H1 (cell line): ENCODE data around the gene SLC28A1. TPM values are rescaled to one million over a fixed set of nuclear protein-coding genes. Genes with fewer than 3 reads are reported as not detected.

ENCODE experiments used
- CTCF ChIA-PET: fragments of 300-600 bp; sonication (Branson Sonifier 250); formaldehyde crosslinking; loops from one replicate; lab custom pipeline; 2021; ENCODE audit not compliant: partially characterized antibody; lab: Charles Lee
- POLR2A ChIA-PET: fragments of 300-600 bp; sonication (Branson Sonifier 250); formaldehyde crosslinking; loops from one replicate; lab custom pipeline; 2021; ENCODE audit warnings: inconsistent platforms; ENCODE audit not compliant: partially characterized antibody; lab: Charles Lee
- DNase-seq, 2 experiments: peaks; one replicate each; pipeline versions ENCODE4 v3.0.0 to v3.0.0-alpha.2; 2010 to 2022; ENCODE audit warnings: low spot score in 2 of 2, low read depth in 1 of 2, mixed read lengths in 1 of 2
- FAIRE-seq: peaks from 2 replicates; lab custom pipeline; 2011; peaks lifted over from hg19 to GRCh38; lab: Jason Lieb, UNC
- H2AFZ ChIP-seq: 2 replicates; pipeline ENCODE4 v1.8.1; 2012; ENCODE audit warnings: low read length, inconsistent platforms
- H2AK5ac ChIP-seq: 2 replicates; pipeline ENCODE4 v1.6.1; 2013; ENCODE audit warnings: low read depth, low read length
- H2BK120ac ChIP-seq: replicated peaks from 2 replicates; pipeline ENCODE3; 2013; ENCODE audit warnings: low read depth, low read length, inconsistent platforms
- H2BK12ac ChIP-seq: 2 replicates; pipeline ENCODE4 v1.6.1; 2013; ENCODE audit warnings: low read depth, low read length
- H2BK15ac ChIP-seq: 2 replicates; pipeline ENCODE4 v1.6.1; 2013; ENCODE audit warnings: low read length
- H2BK20ac ChIP-seq: 2 replicates; pipeline ENCODE4 v1.6.1; 2013; ENCODE audit warnings: low read length
- H2BK5ac ChIP-seq: 2 replicates; pipeline ENCODE4 v1.6.1; 2013; ENCODE audit warnings: low read depth, low read length
- H3K14ac ChIP-seq: 2 replicates; pipeline ENCODE4 v1.6.1; 2013; ENCODE audit warnings: inconsistent platforms; ENCODE audit not compliant: insufficient read length
- H3K18ac ChIP-seq: 2 replicates; pipeline ENCODE4 v1.6.1; 2013; ENCODE audit warnings: low read length; ENCODE audit errors: extremely low read depth
- H3K23ac ChIP-seq: 2 replicates; pipeline ENCODE4 v1.6.1; 2013; ENCODE audit warnings: inconsistent platforms; ENCODE audit not compliant: insufficient read length
- H3K23me2 ChIP-seq: 2 replicates; pipeline ENCODE4 v1.6.1; 2013; ENCODE audit warnings: low read depth, low read length
- H3K27ac ChIP-seq: 2 replicates; pipeline ENCODE4 v1.6.1; 2011; ENCODE audit warnings: low read depth, low read length, inconsistent platforms
- H3K27me3 ChIP-seq, 4 experiments: replicated peaks in 1 of 4; 1 replicate in 1 of 4; 2 replicates in 3 of 4; pipeline versions ENCODE4 v1.6.1 to v1.8.1; 2011 to 2013; ENCODE audit warnings: low read length in 3 of 4, mild to moderate bottlenecking in 3 of 4, inconsistent platforms in 2 of 4, mixed read lengths in 2 of 4, moderate library complexity in 1 of 4; ENCODE audit not compliant: control insufficient read depth in 3 of 4, insufficient read depth in 3 of 4; ENCODE audit errors: extremely low read depth in 1 of 4
- H3K36me3 ChIP-seq, 4 experiments: 2 replicates each; pipeline versions ENCODE4 v1.6.1 to v1.8.1; 2011 to 2013; ENCODE audit warnings: mild to moderate bottlenecking in 4 of 4, low read length in 3 of 4, moderate library complexity in 2 of 4, control low read depth in 1 of 4, inconsistent platforms in 1 of 4; ENCODE audit not compliant: insufficient read depth in 4 of 4, control insufficient read depth in 2 of 4
- H3K4ac ChIP-seq: replicated peaks from 2 replicates; pipeline ENCODE3; 2013; ENCODE audit warnings: low read length, low read depth, mixed read lengths, inconsistent platforms; ENCODE audit not compliant: insufficient read length
- H3K4me1 ChIP-seq, 4 experiments: replicated peaks in 1 of 4; 1 replicate in 1 of 4; 2 replicates in 3 of 4; pipeline versions ENCODE4 v1.6.1 to v1.8.1; 2011 to 2013; ENCODE audit warnings: low read length in 3 of 4, inconsistent platforms in 2 of 4, mixed read lengths in 1 of 4; ENCODE audit not compliant: insufficient read depth in 4 of 4, control insufficient read depth in 3 of 4
- H3K4me2 ChIP-seq, 2 experiments: 2 replicates each; pipeline versions ENCODE4 v1.6.1 to v1.8.1; 2011 to 2013; ENCODE audit warnings: low read depth in 2 of 2, low read length in 2 of 2, control low read depth in 1 of 2, inconsistent platforms in 1 of 2, mild to moderate bottlenecking in 1 of 2; ENCODE audit not compliant: insufficient read depth in 1 of 2
- H3K4me3 ChIP-seq, 4 experiments: fragments of 200-600, 300-600 bp in 1 of 4; sonication (generic), shearing (Covaris generic), sonication (Bioruptor Twin) in 1 of 4; 2 replicates each; pipeline versions ENCODE4 v1.5.1 to v1.8.1; 2011 to 2016; ENCODE audit warnings: low read length in 4 of 4, low read depth in 3 of 4, control low read depth in 2 of 4, inconsistent platforms in 2 of 4, mild to moderate bottlenecking in 2 of 4, mixed read lengths in 1 of 4, moderate library complexity in 1 of 4; ENCODE audit not compliant: insufficient read depth in 2 of 4; ENCODE audit errors: extremely low read depth in 1 of 4
- H3K56ac ChIP-seq: replicated peaks from 2 replicates; pipeline ENCODE3; 2013; ENCODE audit warnings: low read depth, mild to moderate bottlenecking, mixed read lengths, low read length, inconsistent platforms; ENCODE audit not compliant: insufficient read length
- H3K79me1 ChIP-seq: 2 replicates; pipeline ENCODE4 v1.6.1; 2013; ENCODE audit warnings: low read depth, low read length, control low read depth
- H3K79me2 ChIP-seq, 2 experiments: 2 replicates each; pipeline versions ENCODE4 v1.6.1 to v1.8.1; 2012 to 2013; ENCODE audit warnings: low read length in 2 of 2, mild to moderate bottlenecking in 2 of 2, inconsistent platforms in 1 of 2; ENCODE audit not compliant: insufficient read depth in 2 of 2, control insufficient read depth in 1 of 2
- H3K9ac ChIP-seq, 4 experiments: replicated peaks in 1 of 4; 1 replicate in 1 of 4; 2 replicates in 3 of 4; pipeline versions ENCODE4 v1.6.1 to v1.8.1; 2011 to 2013; ENCODE audit warnings: low read depth in 3 of 4, low read length in 3 of 4, control low read depth in 2 of 4, mild to moderate bottlenecking in 2 of 4, moderate library complexity in 2 of 4, inconsistent platforms in 1 of 4; ENCODE audit errors: extremely low read depth in 1 of 4
- H3K9me3 ChIP-seq, 2 experiments: 2 replicates each; pipeline versions ENCODE4 v1.6.1 to v1.8.1; 2012 to 2013; ENCODE audit warnings: mild to moderate bottlenecking in 2 of 2, moderate library complexity in 2 of 2, control low read depth in 1 of 2, inconsistent platforms in 1 of 2, low read depth in 1 of 2, low read length in 1 of 2, mixed read lengths in 1 of 2; ENCODE audit not compliant: insufficient read depth in 2 of 2
- H4K20me1 ChIP-seq, 2 experiments: replicated peaks in 1 of 2; 2 replicates each; pipeline versions ENCODE3 to v1.8.1; 2011 to 2013; ENCODE audit warnings: inconsistent platforms in 2 of 2, low read length in 2 of 2, mild to moderate bottlenecking in 1 of 2; ENCODE audit not compliant: insufficient read depth in 2 of 2, control insufficient read depth in 1 of 2
- H4K5ac ChIP-seq: 2 replicates; pipeline ENCODE4 v1.6.1; 2013; ENCODE audit warnings: low read length, low read depth, mixed read lengths, inconsistent platforms; ENCODE audit not compliant: insufficient read length
- H4K8ac ChIP-seq: 2 replicates; pipeline ENCODE4 v1.8.0; 2013; ENCODE audit warnings: mild to moderate bottlenecking, moderate library complexity, low read length, inconsistent platforms; ENCODE audit not compliant: insufficient read depth; ENCODE audit errors: extremely low read depth
- H4K91ac ChIP-seq: replicated peaks from 2 replicates; pipeline ENCODE3; 2013; ENCODE audit warnings: low read length, mixed read lengths, inconsistent platforms; ENCODE audit not compliant: insufficient read length
- CBX5 ChIP-seq: fragments of 300-800, 300-1000 bp; sonication (generic); IDR thresholded peaks from 2 replicates; pipeline ENCODE4 v1.7.1; 2016; ENCODE audit warnings: antibody characterized with exemption, low read length, low read depth
- WGBS, 2 experiments: shearing (Covaris generic) in 1 of 2; methylation state at CpG; one replicate each; pipeline versions ENCODE4 v1.1.6 to v1.1.7; 2013 to 2015; ENCODE audit warnings: low lambda C conversion rate in 2 of 2, mixed read lengths in 2 of 2, inconsistent platforms in 1 of 2, low coverage in 1 of 2, missing lambda C conversion rate in 1 of 2; ENCODE audit not compliant: insufficient replicate concordance in 2 of 2, insufficient coverage in 1 of 2, insufficient read length in 1 of 2; ENCODE audit errors: extremely low coverage in 1 of 2, missing lambda C conversion rate in 1 of 2; 5-methylcytosine and 5-hydroxymethylcytosine counted together
- polyA plus RNA-seq, 7 experiments: library from polyadenylated mRNA; depleted of rRNA in 3 of 7; stranded (reverse) in 5 of 7; unstranded in 2 of 7; fragments of >200 nt in 5 of 7; fragments of 200-250 nt in 2 of 7; gene quantifications; 1 replicate in 5 of 7; 2 replicates in 1 of 7; 4 replicates in 1 of 7; pipeline versions ENCODE4 v1.2.1 to v1.2.3, GENCODE V29; 2011 to 2013; ENCODE audit warnings: missing spikeins in 2 of 7, mixed read lengths in 2 of 7
- total RNA-seq: library from RNA; stranded (reverse); fragmentation: NEBNext Ultra II Directional; extraction: Animal tissue kit (Norgen Biotek cat#: 25700); gene quantifications from 2 replicates; pipeline ENCODE4 v1.2.1, GENCODE V29; 2021
- TF ChIP-seq, protein P1 (sequence below): IDR thresholded peaks from 2 replicates; pipeline ENCODE4 v1.6.1; 2011; ENCODE audit warnings: low read depth, mild to moderate bottlenecking, low read length; ENCODE audit not compliant: insufficient read depth

SLC28A1 gene
- total and polyA plus RNA-seq, 2 of the 8 experiments (the other 6 are each of a cell fraction or from before 2014, with no cell fraction given) = 0.09 TPM; not detected in 1

DNA sequence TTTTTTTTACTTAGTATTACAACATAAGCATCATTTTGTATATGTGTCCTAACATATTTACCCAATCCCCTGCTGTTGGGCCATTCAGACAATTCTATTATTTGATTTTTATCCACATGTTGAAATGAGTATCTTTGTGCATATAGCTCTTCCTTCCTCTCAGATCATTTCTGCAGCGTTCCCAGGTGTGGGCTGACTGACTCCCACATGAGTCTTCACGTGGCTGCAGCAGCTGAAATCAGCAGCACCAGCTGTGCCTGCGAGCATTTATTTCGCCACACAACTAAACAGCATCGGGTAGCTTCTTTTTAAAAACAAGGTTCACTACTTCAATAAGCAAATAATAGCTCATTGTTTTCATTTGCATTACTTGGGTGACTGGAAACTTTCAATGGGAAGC is 52.7 kb downstream of the SLC28A1 start:
- Histone ChIP-seq H2BK20ac (no peak overlapping the region), H3K14ac (no peak overlapping the region), H4K20me1 (no peaks in the 10 kb centered on the region), H3K18ac (no peak overlapping the region), H3K23me2 (no peaks in the 10 kb centered on the region), H2AK5ac (no peak overlapping the region), H4K8ac (no peak overlapping the region), H3K27ac (no peak overlapping the region), H3K79me1 (no peaks in the 10 kb centered on the region), H3K9me3 (no peaks in the 10 kb centered on the region), H2BK15ac (no peak overlapping the region), H3K79me2 (no peaks in the 10 kb centered on the region), H3K4me3 (no peak overlapping the region), H3K36me3 (no peaks in the 10 kb centered on the region), H2BK5ac (no peak overlapping the region), H2BK120ac (no peak overlapping the region), H3K9ac (no peak overlapping the region), H3K4ac (no peak overlapping the region), H4K5ac (no peak overlapping the region), H4K91ac (no peak overlapping the region), H3K23ac (no peak overlapping the region), H2BK12ac (no peak overlapping the region), H3K4me1 (no peaks in the 10 kb centered on the region), H2AFZ (no peak overlapping the region), H3K56ac (no peak overlapping the region), H3K4me2 (no peak overlapping the region), H3K27me3 (no peaks in the 10 kb centered on the region)
- DNase-seq (no peak), FAIRE-seq (no peak)
- ChIA-PET POLR2A (no interaction called here), CTCF (interaction anchor here (0.6 to 3.0 kb wide), 7 partner anchors 8 to 119 kb away, joined by 3 to 10 read pairs (median 3); no protein-coding TSS in a partner anchor)
- WGBS, 2 experiments = 83% methylated on average over 5 of the region's 5 CpGs; no CpG with 5 or more reads in 1 of the 2 experiments
- TF ChIP-seq, protein P1, sequence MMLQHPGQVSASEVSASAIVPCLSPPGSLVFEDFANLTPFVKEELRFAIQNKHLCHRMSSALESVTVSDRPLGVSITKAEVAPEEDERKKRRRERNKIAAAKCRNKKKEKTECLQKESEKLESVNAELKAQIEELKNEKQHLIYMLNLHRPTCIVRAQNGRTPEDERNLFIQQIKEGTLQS = no peak
- TF ChIP-seq CBX5 = no peak
